ENCODE data around the gene GRID1.

- TF ChIP-seq, protein P1, sequence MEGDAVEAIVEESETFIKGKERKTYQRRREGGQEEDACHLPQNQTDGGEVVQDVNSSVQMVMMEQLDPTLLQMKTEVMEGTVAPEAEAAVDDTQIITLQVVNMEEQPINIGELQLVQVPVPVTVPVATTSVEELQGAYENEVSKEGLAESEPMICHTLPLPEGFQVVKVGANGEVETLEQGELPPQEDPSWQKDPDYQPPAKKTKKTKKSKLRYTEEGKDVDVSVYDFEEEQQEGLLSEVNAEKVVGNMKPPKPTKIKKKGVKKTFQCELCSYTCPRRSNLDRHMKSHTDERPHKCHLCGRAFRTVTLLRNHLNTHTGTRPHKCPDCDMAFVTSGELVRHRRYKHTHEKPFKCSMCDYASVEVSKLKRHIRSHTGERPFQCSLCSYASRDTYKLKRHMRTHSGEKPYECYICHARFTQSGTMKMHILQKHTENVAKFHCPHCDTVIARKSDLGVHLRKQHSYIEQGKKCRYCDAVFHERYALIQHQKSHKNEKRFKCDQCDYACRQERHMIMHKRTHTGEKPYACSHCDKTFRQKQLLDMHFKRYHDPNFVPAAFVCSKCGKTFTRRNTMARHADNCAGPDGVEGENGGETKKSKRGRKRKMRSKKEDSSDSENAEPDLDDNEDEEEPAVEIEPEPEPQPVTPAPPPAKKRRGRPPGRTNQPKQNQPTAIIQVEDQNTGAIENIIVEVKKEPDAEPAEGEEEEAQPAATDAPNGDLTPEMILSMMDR (IDR thresholded peaks at IDR 0.05) = no peak
- TF ChIP-seq POLR2A (IDR thresholded peaks at IDR 0.05) = no peak
Observed at GRCh38 chr10:85971494-85971893, 395.1 kb downstream of the GRID1 start.
